GM19328 (cell line): ENCODE results near the gene MAP3K5.
"Not testable (repeated sequence)": the region's sequence is repeated elsewhere in the genome, so short reads cannot be mapped to it uniquely, and the experiment has no call there.

Experiments
- ATAC-seq: cut with Tn5 transposase; IDR thresholded peaks from one replicate; pipeline ENCODE4 v1.9.1; 2021; ENCODE audit warnings: mild to moderate bottlenecking, moderate library complexity; ENCODE audit not compliant: unreplicated experiment

The MAP3K5 gene

DNA sequence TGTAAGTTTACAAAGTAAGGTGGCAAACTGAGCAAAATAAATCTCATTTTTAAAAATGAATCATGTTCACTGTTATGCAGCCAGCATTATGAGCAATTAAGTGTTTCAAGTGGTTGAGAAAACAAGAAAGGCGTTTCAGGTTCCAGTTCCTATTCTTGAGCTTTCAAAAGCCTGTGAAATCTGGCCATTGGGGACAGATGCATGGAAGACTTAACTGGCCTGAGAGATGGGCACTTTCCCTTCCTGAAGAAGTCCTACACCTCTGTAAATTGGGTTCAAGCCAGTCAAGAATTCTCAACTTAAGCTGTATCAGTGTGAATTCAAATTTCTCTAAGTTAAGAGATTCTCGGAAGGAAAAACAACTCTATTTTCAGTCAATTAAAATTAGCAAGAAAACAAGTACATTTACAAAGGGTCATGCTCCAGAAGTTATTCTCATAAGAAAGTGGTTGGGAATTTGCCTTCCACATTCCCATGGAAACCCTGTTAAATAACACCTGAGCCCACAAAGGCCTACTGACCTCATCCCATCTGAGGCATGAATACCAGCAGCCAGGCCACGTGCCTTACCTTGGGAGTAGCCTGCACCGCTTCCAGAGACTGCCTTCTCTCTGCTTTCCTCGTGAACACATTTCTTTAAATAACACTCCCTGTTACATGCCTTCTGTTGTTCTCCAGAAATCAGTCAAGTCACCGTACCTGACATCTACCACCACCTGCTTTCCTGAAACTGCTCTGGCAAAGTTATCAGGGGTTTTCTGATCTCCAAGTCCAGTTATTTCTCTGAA lies 19.4 kb downstream of the MAP3K5 start:
- peak; percentile 57 for ATAC-seq

DNA sequence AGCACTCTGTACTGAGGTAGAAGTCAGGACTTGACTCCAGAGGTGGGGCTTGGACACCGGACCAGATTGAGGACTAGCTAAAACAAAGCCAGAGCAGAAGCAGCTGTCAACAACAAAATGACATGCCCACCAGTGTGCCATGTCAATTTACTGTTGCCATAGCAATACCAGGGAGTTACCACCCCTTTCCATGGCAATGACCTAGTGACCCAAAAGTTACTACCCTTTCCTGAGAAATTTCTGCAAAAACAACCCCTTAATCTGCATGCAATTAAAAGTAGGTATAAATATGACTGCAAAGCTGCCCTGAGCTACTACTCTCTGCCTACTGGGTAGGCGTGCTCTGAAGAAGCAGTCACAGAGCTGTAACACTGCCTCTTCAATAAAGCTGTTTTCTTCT lies 21.0 kb downstream of the MAP3K5 start:
- ATAC-seq, result no peak

DNA sequence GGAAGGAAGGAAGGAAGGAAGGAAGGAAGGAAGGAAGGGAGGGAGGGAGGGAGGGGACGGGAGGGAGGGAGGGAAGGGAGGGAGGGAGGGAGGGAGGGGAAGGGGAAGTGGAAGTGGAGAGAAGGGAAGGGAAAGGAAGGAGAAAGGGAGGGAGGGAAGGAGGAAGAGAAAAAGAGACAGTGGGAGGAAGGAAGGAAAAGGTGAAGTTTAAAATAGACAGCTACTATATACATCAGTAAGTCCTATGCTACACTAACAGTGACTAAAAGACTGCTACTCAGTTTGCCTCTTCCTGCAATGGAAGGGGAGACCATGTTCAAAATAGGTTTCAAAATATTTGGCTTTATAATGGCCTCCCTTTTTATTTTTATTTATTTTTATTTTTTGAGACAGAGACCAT lies 22.5 kb downstream of the MAP3K5 start:
- ATAC-seq, result no peak

DNA sequence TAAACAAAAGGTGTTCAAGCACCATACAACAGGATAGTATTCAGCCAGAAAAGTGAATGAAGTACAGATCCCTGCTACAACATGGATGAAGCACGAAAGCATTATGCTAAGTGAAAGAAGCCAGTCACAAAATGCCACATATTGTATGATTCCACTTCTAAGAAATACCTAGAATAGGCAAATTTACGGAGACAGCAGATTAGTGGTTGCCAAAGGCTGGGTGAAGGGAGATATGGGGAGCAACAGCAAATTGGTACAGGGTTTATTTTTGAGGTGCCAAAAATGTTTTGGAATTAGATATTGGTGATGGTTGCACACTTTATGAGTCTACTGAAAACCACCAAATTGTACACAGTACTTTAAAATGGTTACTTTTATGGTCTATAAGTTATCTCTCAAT lies 23.2 kb downstream of the MAP3K5 start:
- no peak for ATAC-seq

GRCh38 chr6:136767570-136768309 lies 24.5 kb downstream of the MAP3K5 start:
- ATAC-seq, result no peak

DNA sequence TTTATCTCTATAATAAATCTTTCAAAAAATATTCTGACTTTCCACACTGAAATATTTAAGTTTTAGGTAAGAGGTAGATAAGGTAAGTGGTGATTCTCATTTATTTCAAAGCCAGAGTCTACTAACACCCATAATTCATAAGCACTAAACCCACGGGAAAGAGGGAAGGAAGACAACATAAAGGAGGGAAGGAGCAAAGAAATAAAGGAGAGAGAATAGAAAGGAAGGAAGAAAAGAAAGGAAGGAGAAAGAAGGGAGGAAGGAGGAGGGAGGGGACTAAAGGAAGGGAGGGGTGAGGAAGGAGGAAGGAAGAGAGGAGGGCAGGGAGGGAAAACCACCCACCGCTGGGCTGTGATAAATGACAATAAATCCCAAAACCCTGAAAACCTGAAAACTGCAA lies 25.2 kb downstream of the MAP3K5 start:
- no peak for ATAC-seq

- no peak for ATAC-seq
Observed at GRCh38 chr6:136766274-136766673, 26.0 kb downstream of the MAP3K5 start.

DNA sequence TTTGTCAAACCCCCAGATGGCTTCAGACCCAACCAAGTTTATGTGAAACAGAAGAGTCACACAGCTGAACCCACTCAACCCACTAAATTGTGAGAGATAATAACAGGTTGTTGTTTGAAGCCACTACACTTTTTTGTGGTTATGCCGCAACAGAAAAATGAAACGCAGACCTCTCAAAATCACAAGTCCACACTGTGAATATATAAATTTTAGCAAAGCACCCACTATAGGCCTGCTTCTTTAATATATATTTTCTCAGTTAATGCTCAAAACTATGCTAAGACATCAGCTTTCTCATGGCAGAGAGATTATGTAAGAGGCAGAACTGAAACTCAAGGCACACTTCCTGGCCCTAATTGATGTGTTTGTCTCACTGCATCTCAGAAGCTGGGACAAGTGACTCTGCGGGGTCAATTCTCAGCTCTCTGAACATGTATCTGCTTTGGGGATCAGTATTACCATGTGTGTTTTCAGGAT lies 27.7 kb downstream of the MAP3K5 start:
- peak; percentile 40 for ATAC-seq

DNA sequence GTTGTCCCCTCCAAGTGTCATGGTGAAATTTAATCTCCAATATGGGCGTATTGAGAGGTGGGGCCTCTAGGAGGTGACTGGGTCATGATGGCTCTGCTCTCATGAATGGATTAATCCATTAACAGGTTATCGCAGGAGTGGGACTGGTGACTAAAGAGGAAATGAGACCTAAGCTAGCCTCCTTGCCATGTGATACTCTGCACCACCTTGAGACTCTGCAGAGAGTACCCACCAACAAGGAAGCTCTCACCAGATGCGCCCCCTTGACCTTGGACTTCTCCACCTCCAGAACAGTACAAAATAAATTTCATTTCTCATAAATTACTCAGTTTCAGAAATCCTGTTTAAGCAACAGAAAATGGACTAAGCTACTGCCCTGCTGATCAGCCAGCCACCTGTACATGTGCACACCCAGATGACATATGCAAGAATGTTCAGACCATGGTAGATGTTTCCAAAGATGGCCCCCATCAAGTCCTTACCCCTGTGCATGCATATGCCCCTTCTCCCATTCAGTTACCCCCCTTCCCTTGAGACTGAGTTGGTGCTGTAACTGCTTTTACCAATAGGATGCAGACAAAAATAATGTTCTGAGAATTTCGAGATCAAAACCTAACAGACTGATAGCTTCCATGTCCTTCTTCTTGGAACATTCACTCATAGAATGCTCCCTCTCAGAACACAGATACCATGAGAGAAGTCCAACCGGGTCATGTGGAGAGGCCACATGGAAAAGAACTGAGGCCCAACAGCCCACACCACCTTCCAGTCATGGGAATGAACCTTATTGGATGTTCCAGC lies 28.4 kb downstream of the MAP3K5 start:
- ATAC-seq, result no peak

- no peak for ATAC-seq
Observed at GRCh38 chr6:136763255-136763654, 29.0 kb downstream of the MAP3K5 start.

DNA sequence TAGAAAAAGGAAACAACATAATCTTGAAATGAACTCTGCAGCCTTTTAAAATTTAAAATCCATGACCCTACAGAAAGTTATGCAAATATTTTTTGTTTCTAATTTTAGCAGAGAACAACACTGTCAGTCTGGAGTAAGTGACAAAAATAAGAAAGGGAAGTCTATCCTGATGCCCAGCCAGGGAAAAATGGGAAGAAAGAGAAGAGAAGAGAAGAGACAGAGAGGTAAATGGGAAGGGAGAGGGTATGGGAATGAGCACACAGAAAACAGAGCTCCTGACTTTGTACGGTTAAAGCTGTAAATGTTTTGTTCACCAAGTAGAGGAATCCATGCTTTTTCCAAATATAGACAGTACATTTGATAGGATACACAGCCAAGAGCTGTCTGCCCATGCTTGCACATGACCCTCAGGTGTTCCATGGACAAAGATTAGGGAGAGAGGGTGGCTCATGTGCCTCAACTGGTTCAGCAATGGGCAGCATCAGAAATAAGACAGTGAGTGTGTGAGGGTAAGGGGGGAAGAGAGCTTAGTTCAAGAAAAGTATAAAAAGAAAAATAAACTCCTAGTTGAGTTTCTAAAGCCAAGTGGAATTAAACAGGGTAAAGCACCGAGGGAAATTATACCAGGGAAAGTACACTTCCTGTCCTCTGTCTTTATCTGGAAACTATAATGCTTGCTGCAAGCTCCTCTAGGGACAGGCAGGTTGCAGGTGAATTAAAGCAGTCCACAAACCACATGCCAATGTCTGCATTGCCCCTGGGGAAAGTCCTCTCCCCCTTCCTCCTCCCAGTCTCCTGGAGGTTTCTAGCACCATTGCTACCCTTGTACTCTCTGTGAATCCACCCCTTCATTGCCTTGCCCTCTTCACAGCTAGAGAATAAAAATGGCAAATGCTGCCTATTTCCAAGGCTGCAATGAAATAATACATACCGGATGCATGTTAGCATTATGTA lies 30.0 kb downstream of the MAP3K5 start:
- ATAC-seq, result no peak

- ATAC-seq, result no peak
Observed at GRCh38 chr6:136761227-136761922, 30.9 kb downstream of the MAP3K5 start.

DNA sequence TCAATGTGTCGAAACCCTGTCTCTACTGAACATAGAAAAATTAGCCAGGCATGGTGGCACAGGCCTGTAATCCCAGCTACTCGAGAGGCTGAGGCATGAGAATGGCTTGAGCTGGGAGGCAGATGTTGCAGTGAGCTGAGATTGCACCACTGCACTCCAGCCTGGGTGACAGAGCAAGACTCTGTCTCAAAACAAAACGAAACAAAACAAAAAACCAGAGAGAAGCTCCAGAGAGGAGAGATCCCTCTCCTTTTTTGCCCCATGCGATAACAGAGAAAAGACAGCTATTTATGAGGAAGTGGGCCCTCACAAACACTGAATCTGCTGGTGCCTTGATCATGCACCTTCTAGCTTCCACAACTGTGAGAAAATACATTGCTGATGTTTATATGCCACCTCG lies 31.5 kb downstream of the MAP3K5 start:
- not testable (repeated sequence) for ATAC-seq

DNA sequence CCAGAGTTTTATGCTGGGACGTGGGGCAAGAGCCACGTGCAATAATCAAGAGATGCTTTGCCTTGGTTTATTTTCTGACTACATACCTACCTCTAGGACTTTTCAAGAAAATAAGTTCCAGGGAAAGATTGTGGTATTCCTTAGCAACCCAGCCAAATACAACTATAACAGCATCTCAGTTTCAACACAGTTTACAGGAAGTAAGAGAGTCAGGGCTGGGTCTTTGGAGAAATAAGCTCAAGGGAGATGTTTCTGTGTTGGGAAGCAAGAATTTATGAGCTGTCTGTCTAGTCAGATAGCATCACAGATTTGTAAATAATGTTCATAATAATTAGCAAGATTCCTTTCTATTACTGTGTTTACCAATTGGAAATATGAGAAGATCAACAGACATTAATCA lies 35.1 kb downstream of the MAP3K5 start:
- ATAC-seq, result no peak

- ATAC-seq, result no peak
Observed at GRCh38 chr6:136754820-136755219, 37.5 kb downstream of the MAP3K5 start.

GRCh38 chr6:136753624-136754023 lies 38.7 kb downstream of the MAP3K5 start:
- ATAC-seq, result no peak

GRCh38 chr6:136752554-136752953 lies 39.7 kb downstream of the MAP3K5 start:
- no peak for ATAC-seq

- ATAC-seq, result no peak
Observed at GRCh38 chr6:136751991-136752390, 40.3 kb downstream of the MAP3K5 start.

GRCh38 chr6:136751522-136751956 lies 40.7 kb downstream of the MAP3K5 start:
- peak; percentile 91 for ATAC-seq
